ENCODE data around the gene INHBB.

DNA sequence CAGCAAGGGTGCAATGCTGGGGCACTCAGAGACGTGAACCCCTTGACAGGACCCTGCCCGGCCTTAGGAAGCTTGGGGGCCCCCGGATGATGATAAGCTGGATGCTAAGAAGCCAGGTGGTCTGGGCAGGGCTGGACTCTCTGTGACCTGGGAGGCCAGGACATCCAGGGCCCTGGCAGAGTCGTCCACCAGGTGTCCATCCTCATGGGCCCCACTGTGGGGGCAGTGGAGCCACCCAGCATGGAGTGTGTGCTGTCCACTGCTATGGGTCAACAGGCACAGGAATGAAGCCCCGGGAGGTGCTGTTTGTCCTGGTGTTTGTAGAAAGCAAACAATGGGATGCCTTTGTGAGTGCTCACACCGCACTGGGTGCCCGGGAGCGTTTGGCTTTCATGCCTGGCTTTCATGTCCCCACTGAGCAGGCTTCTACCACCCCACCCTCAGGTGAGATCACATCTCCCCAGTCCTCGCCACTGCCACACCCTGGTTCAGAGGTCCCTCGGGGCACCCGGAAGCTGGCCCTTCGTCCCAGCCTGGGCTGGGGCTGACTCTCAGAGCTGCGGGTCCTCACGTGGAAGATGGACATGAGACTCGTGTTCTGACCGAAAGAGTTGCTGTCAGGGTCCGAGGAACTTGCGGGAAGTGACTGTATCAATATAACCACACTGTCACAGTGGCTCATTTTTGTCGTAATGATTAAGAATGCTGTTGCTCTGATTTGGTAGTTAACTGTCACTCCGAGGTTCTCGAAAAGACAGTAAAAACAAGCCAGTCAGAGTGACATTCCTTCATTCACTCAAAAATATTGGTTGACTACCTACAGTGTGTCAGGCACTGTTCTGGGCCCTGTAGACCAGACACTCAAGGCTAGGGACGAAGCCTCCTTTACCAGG is 53.3 kb downstream of the INHBB start:
- TF ChIP-seq CBX2 (IDR thresholded peaks at IDR 0.05; ENCODE audit: borderline replicate concordance, low read depth) (no peak), POLR2A (IDR thresholded peaks at IDR 0.05; ENCODE audit: low read length) (no peak), GATA3 (IDR thresholded peaks at IDR 0.05; ENCODE audit: borderline replicate concordance) (peak; percentile 94), RCOR1 (IDR thresholded peaks at IDR 0.05; ENCODE audit: low read depth, low read length) (no peak), EP300 (IDR thresholded peaks at IDR 0.05) (peak; percentile 88 to 92; a peak in 3 of 5 replicates), RAD21 (conservative IDR thresholded peaks at IDR 0.05 in 1 of 2, IDR thresholded peaks at IDR 0.05 in 1 of 2) (peak in 1 of 2 experiments; percentile 53; a peak in 2 of 5 replicates), HEYL (CRISPR knock-in tag; IDR thresholded peaks at IDR 0.05) (peak; percentile 96)
- TF ChIP-seq, protein P1, sequence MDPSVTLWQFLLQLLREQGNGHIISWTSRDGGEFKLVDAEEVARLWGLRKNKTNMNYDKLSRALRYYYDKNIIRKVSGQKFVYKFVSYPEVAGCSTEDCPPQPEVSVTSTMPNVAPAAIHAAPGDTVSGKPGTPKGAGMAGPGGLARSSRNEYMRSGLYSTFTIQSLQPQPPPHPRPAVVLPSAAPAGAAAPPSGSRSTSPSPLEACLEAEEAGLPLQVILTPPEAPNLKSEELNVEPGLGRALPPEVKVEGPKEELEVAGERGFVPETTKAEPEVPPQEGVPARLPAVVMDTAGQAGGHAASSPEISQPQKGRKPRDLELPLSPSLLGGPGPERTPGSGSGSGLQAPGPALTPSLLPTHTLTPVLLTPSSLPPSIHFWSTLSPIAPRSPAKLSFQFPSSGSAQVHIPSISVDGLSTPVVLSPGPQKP (IDR thresholded peaks at IDR 0.05; ENCODE audit: low read depth, low read length) = no peak
- TF ChIP-seq, protein P2, sequence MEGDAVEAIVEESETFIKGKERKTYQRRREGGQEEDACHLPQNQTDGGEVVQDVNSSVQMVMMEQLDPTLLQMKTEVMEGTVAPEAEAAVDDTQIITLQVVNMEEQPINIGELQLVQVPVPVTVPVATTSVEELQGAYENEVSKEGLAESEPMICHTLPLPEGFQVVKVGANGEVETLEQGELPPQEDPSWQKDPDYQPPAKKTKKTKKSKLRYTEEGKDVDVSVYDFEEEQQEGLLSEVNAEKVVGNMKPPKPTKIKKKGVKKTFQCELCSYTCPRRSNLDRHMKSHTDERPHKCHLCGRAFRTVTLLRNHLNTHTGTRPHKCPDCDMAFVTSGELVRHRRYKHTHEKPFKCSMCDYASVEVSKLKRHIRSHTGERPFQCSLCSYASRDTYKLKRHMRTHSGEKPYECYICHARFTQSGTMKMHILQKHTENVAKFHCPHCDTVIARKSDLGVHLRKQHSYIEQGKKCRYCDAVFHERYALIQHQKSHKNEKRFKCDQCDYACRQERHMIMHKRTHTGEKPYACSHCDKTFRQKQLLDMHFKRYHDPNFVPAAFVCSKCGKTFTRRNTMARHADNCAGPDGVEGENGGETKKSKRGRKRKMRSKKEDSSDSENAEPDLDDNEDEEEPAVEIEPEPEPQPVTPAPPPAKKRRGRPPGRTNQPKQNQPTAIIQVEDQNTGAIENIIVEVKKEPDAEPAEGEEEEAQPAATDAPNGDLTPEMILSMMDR (IDR thresholded peaks at IDR 0.05) = no peak
